HG03280 (cell line): ENCODE measurements around the gene MARK4.

Experiments used
- ATAC-seq: cut with Tn5 transposase; IDR thresholded peaks from one replicate; pipeline ENCODE4 v1.9.1; 2021; ENCODE audit warnings: mild to moderate bottlenecking, moderate library complexity; ENCODE audit not compliant: unreplicated experiment

MARK4 gene

DNA sequence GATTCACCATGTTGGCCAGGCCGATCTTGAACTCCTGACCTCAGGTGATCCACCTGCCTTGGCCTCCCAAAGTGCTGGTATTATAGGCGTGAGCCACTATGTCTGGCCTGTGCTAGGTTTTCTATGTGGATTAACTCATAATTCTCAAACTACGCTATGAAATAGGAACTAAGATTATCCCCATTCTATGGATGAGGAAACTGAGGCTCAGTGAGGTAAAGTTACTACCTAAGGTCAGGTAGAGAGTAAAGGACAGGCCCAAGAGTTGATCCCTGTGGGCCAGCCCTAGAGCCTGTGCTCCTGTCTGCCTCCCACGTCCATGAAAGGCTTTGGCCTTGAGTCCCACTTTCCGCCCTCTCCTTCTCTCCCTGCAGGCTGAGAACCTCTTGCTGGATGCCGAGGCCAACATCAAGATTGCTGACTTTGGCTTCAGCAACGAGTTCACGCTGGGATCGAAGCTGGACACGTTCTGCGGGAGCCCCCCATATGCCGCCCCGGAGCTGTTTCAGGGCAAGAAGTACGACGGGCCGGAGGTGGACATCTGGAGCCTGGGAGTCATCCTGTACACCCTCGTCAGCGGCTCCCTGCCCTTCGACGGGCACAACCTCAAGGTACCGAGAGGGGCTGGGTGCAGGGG is 20.1 kb downstream of the MARK4 start:
- ATAC-seq = no peak

DNA sequence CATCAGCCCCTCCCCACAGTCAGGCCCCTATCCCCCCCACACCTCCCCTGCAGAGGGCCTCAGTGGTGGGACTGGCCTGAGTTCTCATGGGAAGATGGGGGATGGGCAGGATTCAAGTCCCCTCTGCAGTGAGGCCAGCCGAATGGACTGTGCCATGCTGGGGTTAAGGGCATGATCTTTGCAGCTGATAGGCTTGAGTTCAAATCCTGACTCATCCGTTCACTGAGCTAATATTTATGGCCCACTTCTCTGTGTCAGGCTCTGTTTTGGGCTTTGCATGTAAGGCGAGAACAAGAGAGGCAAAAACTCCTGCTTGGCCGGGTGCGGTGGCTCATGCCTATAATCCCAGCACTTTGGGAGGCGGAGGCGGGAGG is 20.7 kb downstream of the MARK4 start:
- ATAC-seq = no peak

DNA sequence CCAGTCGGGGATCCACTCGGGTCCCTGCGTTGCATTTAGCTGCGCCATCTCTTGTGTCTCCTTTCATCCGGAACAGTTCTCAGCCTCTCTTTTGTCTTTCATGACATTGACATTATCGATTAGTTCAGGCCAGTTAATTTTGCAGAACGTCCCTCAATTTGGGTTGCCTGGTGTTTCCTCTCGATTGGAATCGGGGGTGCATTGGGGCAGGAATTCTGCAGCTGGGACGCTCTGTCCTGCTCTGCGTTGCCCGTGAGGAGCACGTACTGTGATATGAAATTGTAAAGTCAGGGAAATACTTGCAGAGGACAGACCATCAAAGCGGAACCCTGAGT is 22.4 kb downstream of the MARK4 start:
- no peak for ATAC-seq

DNA sequence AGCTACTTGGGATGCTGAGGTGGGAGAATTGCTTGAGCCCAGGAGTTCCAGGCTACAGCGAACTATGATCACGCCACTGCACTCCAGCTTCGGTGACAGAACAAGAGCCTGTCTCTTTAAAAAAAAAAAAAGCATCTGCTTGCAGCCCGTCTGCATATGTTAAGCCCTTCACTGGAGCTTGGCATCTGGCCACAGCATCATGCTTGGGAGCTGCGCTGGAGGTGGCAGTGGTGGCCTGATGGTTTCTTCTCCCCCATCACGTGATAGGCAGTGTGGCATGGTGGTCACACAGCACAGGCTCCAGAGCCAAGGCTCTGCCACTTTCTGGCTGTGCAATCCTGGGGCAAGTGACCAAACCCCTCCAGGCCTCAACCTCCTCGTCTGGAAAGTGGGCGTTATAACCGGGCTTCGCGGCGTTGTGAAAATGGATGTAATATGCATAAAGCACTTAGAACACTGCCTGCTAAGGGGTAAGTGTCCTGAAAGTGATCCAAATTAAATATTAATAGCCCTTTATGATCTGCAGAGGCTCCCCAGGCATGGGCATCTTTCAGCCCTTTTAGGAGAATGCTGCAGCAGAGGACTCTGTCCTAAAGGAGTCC is 24.4 kb downstream of the MARK4 start:
- ATAC-seq = no peak

DNA sequence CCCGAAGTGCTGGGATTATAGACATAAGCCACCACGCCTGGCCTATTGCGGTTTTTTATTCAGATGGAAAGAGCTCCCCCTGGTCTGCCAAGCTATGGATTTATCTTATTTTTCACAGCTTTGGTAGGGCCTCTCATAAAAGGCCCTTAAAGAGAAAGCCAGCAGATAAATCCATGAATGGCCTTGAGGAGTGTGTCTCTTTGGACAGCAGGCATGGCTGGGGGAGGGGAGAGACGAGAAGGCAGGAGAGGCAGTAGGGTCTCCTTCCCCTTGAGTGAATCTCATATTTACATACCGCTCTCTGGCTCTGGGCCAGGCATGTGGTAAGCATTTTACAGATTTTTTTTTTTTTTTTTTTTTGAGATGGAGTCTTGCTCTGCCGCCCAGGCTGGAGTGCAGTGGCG is 25.2 kb downstream of the MARK4 start:
- ATAC-seq = no peak

DNA sequence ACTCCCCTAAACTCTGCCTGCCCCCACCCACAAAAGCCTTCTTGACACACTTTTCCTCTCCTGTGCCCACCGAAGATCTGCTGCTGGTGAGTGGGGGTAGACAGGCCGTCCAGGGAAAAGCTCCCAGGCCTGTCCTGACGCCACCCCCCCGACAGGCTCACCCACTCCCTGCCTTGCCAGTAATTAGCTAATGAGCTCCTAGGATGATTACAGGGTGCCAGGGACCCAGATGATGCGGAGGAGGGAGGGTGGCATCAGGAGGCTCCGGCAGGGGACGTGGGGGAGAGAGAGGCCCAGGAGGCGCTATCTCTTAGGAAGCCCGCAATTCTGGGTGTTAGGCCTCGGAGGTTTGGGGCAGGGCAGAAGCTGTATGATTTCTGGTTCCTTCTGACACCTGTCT is 27.0 kb downstream of the MARK4 start:
- no peak for ATAC-seq

DNA sequence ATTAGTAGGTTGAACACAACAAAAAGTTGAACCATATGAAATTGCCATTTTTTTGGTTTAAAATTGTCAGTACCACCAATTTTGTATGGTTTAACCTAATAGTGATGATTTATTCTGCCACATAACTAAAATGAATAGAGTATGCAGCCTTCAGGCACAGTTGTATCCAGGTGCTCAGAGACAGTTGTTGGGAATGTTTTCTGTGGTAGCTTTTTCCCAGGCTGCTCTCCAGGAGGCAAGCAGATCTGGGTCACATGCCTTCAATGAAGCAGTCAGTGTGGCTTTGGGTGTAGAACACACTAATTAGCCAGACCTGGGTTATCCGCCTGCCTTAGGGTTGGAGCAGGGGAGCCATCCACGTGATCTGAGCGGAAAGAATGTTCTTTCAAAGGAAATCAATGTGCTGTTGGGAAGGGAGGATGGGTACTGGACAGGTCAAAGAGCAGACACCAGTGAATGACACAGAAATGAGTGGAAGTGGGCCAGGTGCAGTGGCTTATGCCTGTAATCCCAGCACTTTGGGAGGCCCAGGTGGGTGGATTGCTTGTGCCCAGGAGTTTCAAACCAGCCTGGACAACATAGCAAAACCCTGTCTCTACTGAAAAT is 28.6 kb downstream of the MARK4 start:
- no peak for ATAC-seq

DNA sequence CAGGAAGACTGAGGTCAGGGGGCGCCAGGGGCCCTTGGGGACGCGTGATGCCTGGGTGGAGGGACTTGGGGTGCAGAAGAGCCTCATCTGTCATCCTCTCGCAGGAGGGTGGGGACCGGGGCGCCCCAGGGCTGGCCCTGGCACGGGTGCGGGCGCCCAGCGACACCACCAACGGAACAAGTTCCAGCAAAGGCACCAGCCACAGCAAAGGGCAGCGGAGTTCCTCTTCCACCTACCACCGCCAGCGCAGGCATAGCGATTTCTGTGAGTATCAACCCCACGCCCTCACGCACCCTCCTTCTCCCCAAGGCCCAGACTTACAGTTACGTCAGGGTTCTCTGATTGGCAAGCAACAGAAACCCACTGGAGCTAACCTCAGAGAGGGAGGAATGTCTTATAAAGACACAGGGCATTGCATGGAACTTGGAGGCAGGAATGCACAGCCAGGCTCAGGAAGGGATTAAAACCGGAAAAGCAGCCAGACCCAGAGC is 29.4 kb downstream of the MARK4 start:
- ATAC-seq = no peak

DNA sequence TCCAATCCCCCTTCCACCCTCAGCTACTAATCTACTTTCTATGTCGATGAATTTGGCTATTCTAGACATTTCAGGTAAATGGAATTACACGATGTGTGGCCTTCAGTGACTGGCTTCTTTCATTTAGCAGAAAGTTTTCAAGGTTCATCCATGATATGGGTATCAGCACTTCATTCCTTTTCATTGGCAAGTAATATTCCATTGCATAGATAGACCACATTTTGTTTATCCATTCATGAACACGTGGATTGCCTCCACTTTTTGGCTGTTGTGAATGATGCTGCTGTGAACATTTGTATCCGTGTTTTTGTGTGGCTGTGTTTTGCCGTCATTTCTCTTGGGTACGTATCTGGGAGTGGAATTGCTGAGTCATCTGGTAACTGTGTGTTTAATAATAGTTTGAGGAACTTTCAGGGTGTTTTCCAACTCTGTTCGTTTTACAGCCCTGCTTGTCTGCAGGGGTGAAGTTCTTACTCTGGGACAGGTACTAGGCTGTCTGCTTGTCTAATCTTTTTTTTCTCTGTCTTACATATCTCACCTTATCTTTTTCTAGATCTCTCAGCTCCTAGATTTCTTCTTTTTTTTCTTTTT is 32.5 kb downstream of the MARK4 start:
- no peak for ATAC-seq

DNA sequence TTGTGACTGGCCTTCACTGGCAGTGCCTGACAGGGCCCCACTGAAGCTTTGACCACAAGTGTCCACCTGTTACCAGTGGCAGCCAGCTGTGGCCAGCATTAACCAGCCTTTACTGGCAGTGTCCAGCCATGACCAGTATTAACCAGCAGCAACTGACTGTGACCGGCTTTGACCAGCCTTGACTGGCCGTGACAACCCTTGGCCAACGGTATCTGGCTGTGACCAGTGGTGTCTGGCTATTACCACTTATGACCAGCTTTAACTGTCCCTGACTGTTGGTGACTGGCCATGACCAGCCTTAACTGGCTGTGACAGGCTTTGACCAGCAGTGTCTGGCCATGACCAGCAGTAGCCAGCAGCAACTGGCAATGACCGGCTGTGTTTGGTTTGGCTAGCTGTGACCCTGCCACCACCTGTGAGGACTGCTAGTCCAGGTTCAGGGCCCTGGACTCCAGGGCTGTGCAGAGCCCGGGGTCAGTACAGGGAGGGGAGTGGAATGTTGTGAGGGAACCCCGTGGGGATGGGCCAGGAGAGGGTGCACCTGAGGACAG is 39.4 kb downstream of the MARK4 start:
- no peak for ATAC-seq

DNA sequence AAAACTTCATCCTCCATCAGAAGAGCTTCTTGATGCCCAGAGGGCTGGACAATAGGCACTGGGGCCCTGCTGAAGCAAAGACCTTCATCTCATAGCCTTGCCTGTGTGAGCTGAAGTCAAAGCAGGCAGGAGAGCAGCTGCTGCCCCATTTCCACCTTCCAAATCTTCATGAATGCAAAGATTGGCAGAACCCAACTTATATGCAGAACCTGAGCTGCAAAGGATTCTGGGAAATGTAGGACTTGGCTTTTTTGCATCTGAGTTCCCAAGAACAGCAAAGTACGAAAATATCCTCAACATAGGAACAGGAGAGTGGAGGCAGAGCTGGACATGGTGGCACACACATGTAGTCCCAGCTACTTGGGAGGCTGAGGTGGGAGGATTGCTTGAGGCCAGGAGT is 40.8 kb downstream of the MARK4 start:
- no peak for ATAC-seq

DNA sequence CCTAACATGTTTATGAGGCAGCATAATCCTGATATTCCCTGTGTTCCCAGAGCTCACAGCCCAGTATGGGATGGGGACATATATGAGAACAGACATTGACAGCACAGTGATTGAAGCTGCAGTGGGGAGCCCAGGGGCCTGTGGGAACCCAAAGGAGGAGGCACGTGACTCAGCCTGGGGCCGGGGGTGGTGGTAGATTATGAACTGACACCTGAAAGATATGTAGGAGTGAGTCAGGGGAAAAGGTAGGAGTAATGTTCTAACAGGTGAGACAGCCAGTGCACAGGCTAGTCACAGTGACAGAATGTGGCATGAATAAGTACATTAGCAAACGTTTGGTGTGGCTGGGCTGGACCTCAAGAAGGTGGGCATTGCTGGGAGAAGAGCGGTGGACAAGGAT is 42.6 kb downstream of the MARK4 start:
- no peak for ATAC-seq

DNA sequence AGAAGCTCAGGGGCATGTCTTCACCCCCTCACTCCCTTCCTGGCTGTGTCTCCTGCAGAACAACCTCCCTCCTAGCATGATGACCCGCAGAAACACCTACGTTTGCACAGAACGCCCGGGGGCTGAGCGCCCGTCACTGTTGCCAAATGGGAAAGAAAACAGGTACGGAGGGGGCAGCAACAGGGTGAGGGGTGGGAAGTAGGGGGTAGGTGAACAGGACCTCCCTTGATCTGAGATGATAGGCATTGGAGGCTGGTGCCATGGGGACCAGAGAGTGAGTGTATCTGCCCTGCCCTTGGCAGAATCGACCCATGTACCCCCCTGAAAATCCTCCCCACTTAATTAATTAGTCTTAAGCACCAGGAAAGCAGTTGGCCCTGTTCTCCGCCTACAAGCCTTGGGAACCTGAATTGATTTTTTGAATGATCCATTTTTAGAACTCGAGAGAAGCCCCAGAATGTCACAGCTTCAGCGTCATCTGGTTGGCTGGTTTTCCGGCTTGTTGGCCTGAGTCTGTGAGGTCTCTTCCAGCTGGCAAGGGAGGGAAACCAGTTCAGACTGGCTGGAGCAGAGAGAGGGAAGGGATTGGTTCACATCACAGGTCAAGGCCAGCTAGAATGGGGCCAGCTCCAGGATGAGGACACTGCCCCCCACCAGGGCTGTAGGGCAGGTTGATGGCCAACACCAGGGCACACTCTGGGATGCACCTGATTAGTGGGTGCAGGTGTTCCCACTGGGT is 43.4 kb downstream of the MARK4 start:
- no peak for ATAC-seq

DNA sequence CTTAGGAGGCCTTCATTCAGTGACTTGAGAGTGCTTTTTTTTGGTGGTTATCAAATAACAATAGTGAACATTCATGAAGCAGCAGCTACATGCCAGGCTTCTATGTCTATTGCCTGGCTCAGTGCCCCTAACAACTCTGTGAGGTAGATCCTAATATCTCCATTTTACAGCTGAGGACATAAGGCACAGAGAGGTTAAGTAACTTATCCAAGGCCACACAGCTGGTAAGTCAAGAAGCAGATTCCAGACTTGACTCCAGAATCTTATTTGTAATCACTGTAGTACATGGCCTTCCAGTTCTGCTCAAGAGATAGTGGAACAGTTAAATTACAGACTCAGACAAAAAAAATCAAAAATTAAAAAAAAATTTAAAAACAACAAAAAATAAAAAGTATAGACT is 44.8 kb downstream of the MARK4 start:
- no peak for ATAC-seq

DNA sequence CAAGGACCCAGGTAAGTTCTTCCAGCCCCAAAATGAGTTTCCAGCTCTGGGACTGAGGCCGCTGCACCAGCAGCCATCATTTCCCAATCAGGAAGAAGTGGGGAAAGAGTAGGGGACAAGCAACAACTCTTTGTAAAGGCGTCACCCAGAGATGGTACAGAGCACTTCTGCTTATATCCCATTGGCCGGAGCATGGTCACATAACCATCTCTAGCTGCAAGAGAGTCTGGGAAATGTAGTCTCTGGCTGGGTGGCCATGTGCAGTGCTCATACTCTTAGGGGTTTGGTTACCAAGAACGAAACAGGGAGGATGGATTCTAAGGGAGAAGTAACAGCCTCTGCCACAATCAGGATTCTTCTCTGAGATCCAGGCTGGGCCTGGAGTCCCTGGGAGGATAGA is 45.3 kb downstream of the MARK4 start:
- no peak for ATAC-seq

DNA sequence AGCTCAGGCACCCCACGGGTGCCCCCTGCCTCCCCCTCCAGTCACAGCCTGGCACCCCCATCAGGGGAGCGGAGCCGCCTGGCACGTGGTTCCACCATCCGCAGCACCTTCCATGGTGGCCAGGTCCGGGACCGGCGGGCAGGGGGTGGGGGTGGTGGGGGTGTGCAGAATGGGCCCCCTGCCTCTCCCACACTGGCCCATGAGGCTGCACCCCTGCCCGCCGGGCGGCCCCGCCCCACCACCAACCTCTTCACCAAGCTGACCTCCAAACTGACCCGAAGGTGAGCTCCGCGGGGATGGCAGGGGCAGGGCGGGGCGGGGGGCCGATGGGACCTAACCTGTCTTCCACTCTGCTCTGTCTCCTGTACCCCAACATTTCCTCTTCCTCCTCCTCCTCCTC is 46.6 kb downstream of the MARK4 start:
- no peak for ATAC-seq

DNA sequence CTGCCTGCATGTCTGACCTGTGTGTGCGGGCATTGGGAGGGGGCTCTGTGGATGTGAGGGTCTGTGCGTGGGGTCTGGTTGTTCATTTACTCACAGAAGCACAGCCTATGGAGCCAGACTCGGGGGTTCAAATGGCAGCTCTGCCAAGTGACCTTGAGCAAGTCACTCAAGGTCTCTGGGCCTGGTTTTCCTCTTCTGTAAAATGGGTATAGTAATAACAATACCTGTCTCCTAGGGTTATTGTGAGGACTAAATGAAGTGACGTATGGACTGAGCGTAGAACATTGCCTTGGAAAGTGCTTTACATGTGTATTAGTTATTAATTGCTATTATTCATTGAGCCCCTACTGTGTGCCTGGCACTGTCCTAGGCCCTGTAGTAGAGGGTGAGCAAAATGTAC is 47.2 kb downstream of the MARK4 start:
- ATAC-seq = no peak

DNA sequence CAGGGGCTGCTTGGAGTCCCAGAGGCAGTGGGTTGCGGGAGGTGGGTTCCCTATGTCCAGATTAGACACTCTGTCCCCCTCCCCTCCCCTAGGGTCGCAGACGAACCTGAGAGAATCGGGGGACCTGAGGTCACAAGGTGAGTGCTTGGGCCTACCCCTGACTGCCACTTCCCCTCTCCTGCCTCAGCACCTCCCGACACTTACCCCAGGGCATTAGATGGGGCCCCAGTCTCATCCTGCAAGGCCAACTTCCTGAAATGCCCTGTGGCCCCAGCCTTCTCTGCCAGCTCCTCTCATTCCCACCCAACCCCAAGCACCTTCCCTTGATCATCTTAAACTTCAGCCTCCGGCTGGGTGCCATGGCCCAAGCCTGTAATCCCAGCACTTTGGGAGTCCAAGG is 48.6 kb downstream of the MARK4 start:
- no peak for ATAC-seq

DNA sequence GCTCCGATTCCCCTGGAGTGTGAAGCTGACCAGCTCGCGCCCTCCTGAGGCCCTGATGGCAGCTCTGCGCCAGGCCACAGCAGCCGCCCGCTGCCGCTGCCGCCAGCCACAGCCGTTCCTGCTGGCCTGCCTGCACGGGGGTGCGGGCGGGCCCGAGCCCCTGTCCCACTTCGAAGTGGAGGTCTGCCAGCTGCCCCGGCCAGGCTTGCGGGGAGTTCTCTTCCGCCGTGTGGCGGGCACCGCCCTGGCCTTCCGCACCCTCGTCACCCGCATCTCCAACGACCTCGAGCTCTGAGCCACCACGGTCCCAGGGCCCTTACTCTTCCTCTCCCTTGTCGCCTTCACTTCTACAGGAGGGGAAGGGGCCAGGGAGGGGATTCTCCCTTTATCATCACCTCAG is 51.3 kb downstream of the MARK4 start:
- ATAC-seq = no peak

DNA sequence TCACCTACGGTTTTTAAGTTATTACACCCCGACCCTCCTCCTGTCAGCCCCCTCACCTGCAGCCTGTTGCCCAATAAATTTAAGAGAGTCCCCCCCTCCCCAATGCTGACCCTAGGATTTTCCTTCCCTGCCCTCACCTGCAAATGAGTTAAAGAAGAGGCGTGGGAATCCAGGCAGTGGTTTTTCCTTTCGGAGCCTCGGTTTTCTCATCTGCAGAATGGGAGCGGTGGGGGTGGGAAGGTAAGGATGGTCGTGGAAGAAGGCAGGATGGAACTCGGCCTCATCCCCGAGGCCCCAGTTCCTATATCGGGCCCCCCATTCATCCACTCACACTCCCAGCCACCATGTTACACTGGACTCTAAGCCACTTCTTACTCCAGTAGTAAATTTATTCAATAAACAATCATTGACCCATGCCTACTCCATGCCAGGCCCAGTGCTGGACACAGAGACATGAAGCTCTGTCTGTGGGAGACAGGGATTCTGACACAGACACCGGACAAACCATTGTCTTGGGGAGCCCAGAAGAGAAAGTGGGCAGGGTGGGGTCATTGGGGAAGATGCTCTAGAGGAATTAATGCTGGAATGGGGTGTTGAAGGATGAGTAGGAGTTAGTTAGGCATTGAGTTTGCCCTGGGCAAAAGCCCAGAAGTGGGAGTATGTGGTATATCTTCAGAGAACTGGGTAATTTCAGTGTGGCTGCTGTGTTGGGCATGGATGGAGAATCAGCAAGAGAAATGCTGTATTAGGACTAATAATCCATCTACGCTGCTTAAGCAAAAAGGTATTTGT is 52.4 kb downstream of the MARK4 start:
- ATAC-seq = no peak
